Measurements from ENCODE around the gene TRIM6. TPM values are rescaled to one million over a fixed set of nuclear protein-coding genes. Genes with fewer than 3 reads are reported as not detected.

Gene TRIM6, protein sequence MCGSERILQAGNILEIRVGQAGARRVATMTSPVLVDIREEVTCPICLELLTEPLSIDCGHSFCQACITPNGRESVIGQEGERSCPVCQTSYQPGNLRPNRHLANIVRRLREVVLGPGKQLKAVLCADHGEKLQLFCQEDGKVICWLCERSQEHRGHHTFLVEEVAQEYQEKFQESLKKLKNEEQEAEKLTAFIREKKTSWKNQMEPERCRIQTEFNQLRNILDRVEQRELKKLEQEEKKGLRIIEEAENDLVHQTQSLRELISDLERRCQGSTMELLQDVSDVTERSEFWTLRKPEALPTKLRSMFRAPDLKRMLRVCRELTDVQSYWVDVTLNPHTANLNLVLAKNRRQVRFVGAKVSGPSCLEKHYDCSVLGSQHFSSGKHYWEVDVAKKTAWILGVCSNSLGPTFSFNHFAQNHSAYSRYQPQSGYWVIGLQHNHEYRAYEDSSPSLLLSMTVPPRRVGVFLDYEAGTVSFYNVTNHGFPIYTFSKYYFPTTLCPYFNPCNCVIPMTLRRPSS
- 1 to 10 TPM in 1 of 2 experiments, under 1 TPM in 1; 0.37 to 1.5 TPM for total RNA-seq

DNA sequence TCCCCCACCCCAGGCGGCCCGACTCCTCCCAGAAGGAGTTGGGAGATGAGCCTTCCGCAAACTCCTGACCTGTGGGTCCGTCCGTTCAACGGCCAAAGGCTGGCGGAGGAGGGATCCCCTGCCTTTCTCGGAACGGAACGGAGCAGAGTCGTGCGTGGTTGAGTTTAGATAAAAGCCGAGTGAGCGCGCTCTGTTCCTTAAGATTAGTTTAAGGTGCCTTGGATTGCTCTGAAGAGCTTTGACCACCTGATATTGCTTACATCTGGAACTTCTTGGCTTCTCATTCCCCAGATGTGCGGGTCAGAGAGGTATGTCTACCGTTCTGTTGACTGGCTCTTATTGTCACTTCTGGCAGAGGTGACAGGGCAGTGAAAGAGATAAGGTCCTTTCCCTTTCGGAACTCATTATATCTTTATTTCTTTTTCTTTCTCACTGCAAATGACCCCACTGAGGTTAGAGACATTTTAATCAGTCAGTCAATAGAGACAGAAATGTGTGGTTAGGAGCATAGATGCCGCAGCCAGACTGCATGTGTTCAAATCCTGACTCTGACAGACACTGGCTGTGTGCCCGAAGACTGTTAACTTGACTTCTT, at the start of gene TRIM6:
Gene TRIM6 (plus strand): TSS at position 31 of the 595 bp plus-strand sequence. CDS start 261 bp downstream, at position 292.
- Mint-ChIP-seq H3K4me3 (peak within 1 kb of the TSS; percentile 75), H3K9me3 (ENCODE audit: low read depth) (no peaks in the 10 kb centered on the region), H3K27ac (peak within 1 kb of the TSS; percentile 67), H3K4me1 (peaks cover 12% of the 10 kb centered on the region), H3K27me3 (peaks cover 5% of the 10 kb centered on the region), H3K36me3 (no peaks in the 10 kb centered on the region)
- ATAC-seq, result peak; percentile 27
- CTCF ChIA-PET, result interaction anchor here (1.1 kb wide), 1 partner anchor 1409 kb away, joined by 3 read pairs; no protein-coding TSS in a partner anchor
- no peak for DNase-seq

DNA sequence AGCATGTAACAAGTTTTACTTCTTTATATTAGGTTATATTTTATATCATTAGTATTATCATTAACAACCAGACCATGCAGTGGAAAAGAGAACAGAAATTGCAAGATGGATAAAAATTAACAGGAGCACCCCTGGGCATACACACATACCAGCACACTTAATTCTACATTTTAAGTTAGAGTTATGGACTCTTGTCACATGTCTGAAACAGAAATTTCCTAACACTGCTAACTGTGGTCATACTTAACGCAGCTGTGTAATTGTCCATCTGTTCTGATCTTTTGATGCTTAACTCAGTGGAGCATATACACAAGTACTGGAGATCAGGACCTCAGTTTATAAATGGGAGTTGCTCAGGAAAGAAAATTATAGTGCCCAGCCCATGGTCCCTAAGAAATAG, 48.5 kb upstream of the TRIM6 start:
- ATAC-seq, result no peak
- DNase-seq, result no peak
- Mint-ChIP-seq H3K4me3 (no peak overlapping the region), H3K36me3 (no peaks in the 10 kb centered on the region), H3K9me3 (ENCODE audit: low read depth) (no peaks in the 10 kb centered on the region), H3K27ac (no peak overlapping the region), H3K27me3 (peaks cover 9% of the 10 kb centered on the region), H3K4me1 (no peaks in the 10 kb centered on the region)
- CTCF ChIA-PET, result no interaction called here

DNA sequence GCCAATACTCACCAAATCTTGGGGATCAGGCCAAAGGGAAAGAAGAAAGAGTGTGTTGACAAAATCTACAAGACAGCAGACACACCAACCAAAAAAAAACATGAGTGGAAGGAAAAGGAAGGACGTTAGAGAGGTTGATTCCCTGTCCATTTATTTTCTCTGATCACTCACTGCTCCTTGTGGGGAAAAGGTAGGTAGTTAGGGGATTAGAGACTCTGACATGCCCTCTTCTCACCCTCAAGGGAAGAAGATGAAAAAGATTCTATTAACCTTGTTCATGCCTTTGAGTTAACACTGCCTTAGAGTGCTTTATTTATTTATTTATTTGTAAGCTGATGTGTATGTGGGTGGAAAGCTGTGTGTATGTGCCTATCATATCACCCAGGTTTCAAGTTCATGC, 48.0 kb upstream of the TRIM6 start, which contains the start of gene OR52H1:
Gene OR52H1 (minus strand): TSS at position 101 of the 400 bp plus-strand sequence. CDS start 3,035 bp downstream, outside the sequence.
- Mint-ChIP-seq H3K27ac (no peak within 1 kb of the TSS), H3K36me3 (no peaks in the 10 kb centered on the region), H3K4me3 (no peak within 1 kb of the TSS), H3K27me3 (peaks cover 9% of the 10 kb centered on the region), H3K4me1 (no peaks in the 10 kb centered on the region), H3K9me3 (ENCODE audit: low read depth) (no peaks in the 10 kb centered on the region)
- DNase-seq (no peak), ATAC-seq (no peak)
- CTCF ChIA-PET, result no interaction called here

DNA sequence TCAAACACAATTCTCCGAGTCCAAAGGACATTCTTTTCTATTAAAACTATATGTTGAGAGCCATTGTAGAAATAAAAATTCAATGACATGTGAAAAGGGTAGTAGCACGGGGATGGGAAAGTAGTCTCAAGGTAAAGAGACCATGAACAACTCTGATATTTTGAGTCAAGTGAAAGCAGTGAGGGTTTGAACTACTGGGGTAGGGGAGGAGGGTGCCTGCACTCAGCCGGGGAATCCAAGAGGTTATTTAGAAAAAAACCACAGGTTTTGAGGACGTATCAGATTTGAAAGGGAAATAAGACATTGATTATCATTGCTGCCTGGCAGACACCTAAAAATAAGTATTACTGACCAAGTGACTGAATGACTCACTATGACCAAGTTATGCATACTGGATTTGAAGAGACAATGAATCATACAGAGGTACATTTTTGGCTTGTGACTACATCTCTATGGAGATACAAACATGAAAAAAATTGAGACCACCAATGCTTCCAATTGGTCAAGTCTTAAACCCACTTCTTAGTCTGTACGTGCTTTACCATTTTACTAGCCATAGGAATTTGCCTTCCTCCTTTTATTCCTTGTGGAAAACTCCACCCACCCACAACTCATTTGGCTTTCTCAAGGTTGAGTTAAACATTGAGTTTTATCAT, 45.9 kb upstream of the TRIM6 start:
- Mint-ChIP-seq H3K27ac (no peak overlapping the region), H3K9me3 (ENCODE audit: low read depth) (no peaks in the 10 kb centered on the region), H3K36me3 (no peaks in the 10 kb centered on the region), H3K4me1 (no peaks in the 10 kb centered on the region), H3K4me3 (no peak overlapping the region), H3K27me3 (peaks cover 14% of the 10 kb centered on the region)
- DNase-seq (no peak), ATAC-seq (no peak)
- CTCF ChIA-PET, result no interaction called here

DNA sequence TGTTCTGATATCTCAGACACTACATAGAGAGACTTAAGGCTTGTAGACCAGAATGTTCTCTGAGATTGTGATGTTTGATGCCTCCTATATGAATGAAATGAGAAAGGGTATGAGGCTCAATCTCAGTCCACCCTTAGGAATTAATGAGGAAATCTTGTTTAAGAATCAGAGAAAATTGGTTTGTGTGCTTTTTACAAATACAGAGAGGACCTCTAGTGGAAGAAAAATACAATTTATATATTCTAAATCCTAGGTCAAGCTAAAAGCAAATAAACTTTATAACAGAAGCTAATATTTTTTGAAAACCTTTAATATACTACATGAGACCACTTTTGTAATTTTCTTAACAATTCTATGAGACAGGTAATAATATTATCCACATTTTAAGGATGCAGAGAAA, 43.1 kb upstream of the TRIM6 start:
- no peak for ATAC-seq
- H3K36me3 Mint-ChIP-seq, result no peaks in the 10 kb centered on the region
- peaks cover 23% of the 10 kb centered on the region for H3K27me3 Mint-ChIP-seq
- DNase-seq, result no peak
- CTCF ChIA-PET, result no interaction called here
- H3K4me1 Mint-ChIP-seq, result no peaks in the 10 kb centered on the region
- no peak overlapping the region for H3K27ac Mint-ChIP-seq
- no peaks in the 10 kb centered on the region for H3K9me3 Mint-ChIP-seq (ENCODE audit: low read depth)
- H3K4me3 Mint-ChIP-seq, result no peak overlapping the region

DNA sequence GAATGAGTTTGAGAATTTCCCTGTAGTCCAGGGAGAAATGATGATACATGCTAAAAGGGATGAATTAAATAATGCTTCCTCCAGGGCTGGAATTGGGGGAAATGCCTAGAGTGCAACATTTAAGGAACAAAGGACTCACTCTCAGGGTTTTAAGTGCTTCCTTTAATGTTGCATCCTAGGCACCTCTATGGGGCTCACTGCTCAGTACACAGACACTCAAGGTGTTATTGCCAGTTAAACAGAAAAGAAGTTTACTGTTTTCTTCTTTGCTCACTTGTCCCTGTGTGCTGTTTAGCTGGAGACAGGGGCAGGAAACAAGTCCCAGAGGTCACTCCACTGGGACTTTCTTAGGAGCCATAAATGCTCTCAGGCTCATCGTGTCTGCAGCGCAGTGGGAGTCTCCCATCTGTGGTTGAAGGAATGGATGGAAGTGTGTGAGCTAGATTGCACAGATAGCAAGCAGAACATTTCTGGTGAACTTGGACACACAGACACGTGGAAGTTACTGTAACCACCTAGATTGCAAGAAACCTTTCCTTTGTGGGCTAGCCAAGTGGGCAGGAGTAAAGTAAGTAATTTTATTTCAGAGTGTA, 39.7 kb upstream of the TRIM6 start:
- ATAC-seq, result no peak
- Mint-ChIP-seq H3K4me1 (no peaks in the 10 kb centered on the region), H3K9me3 (ENCODE audit: low read depth) (no peaks in the 10 kb centered on the region), H3K4me3 (no peak overlapping the region), H3K27me3 (peaks cover 21% of the 10 kb centered on the region), H3K36me3 (no peaks in the 10 kb centered on the region), H3K27ac (no peak overlapping the region)
- DNase-seq, result no peak
- CTCF ChIA-PET, result no interaction called here

DNA sequence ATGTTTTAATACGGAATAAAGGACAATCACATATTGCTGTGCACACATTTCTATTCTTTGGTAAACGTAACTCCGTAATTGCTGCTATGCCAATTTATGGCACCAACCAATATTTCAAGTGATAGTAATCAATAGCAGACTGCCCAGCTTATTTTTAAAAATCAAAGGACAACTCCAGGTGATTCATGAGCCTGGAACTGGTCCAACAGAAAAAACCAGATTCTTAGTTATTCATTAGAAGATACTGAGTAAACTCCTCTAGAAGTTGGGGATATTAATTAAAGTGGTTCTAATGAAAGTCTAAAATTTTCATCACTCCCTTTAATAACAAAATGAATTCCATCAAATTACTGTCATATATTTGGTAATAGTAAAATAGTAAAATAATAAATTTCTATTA, 38.7 kb upstream of the TRIM6 start:
- no peak for ATAC-seq
- no peak overlapping the region for H3K4me3 Mint-ChIP-seq
- CTCF ChIA-PET, result no interaction called here

DNA sequence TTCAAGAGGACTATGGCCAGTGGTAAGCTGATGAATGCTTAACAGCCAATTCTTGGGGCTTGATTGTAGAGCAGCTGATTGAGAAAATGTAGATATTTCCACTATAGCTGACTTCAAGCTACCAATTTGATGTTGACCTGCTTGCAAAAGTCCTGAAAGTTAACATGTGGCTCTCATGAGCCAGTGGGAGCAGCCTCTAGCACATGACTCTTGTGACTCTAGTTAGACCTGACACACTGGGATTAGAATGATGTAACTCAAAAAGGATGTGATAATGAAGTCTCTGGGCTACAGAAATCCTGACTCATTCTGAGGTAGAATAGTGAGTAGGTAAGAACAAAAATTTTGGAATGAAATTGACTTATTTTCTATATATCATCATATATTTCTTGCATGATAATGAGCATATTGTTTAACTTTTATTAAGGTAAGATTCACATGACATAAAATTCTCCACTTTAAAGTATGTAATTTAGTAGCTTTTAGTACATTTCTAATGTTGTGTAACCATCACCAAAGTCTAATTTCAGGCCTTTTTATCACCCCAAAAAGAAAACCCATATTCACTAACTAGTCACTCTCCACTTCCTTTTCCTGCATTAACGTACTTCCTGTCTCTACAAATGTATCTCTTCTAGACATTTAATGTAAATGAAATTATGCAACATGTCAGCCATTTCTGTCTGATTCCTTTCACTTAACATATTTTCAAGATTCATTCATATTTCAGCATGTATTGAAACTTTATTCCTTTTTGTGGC, 32.0 kb upstream of the TRIM6 start:
- Mint-ChIP-seq H3K27ac (no peak overlapping the region), H3K4me1 (peaks cover 7% of the 10 kb centered on the region), H3K9me3 (ENCODE audit: low read depth) (peaks cover 5% of the 10 kb centered on the region), H3K27me3 (peaks cover 11% of the 10 kb centered on the region), H3K36me3 (peaks cover 3% of the 10 kb centered on the region), H3K4me3 (no peak overlapping the region)
- ATAC-seq (no peak), DNase-seq (no peak)
- CTCF ChIA-PET, result no interaction called here

More for the DNA sequence above, 38.7 kb upstream of the TRIM6 start:
- Mint-ChIP-seq H3K9me3 (ENCODE audit: low read depth) (no peaks in the 10 kb centered on the region), H3K36me3 (no peaks in the 10 kb centered on the region), H3K27ac (no peak overlapping the region), H3K27me3 (peaks cover 18% of the 10 kb centered on the region), H3K4me1 (no peaks in the 10 kb centered on the region)
- no peak for DNase-seq

DNA sequence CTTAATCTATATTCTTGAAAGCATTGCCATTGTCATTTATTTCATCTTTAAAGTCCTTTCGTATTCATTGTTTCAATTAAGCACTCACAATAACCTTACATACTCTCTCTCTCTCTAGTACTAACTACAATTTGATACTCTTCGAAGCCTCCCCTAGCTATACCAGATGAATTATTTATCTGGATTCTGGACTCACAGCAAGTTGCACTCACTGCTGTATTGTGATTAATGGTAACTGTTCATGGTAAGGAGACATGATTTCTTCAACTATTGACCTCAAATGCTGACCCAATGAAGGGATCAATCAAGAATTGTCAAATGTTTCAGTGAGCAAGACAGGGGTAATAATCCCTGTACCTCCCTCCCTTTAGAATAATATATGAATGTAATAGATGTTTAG, 21.8 kb upstream of the TRIM6 start:
- DNase-seq (no peak), ATAC-seq (no peak)
- H3K27ac Mint-ChIP-seq, result no peak overlapping the region
- no peaks in the 10 kb centered on the region for H3K36me3 Mint-ChIP-seq
- H3K4me3 Mint-ChIP-seq, result no peak overlapping the region
- CTCF ChIA-PET, result no interaction called here
- peaks cover 2% of the 10 kb centered on the region for H3K27me3 Mint-ChIP-seq
- H3K9me3 Mint-ChIP-seq (ENCODE audit: low read depth), result no peaks in the 10 kb centered on the region
- peaks cover 10% of the 10 kb centered on the region for H3K4me1 Mint-ChIP-seq

DNA sequence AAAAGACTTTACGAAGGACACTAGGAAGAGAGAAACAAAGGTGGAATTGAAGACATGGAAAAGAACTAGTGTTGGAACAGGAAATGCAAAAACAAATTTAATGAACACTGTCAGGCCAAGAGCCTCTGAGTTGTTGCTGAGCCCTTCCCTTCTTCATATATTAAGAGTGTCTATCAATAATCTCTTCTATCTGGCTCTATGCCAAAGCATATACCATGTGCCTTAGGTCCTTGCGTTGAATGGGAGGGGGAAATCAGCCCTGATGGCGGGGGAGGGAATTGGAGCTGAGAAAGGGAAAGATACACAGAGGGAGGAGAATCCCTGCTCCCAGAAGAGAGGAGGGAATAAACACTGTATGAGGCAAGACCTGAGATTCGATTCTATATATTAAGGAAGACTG, 21.3 kb upstream of the TRIM6 start:
- CTCF ChIA-PET, result no interaction called here
- H3K36me3 Mint-ChIP-seq, result no peaks in the 10 kb centered on the region
- H3K27me3 Mint-ChIP-seq, result peaks cover 2% of the 10 kb centered on the region
- H3K4me3 Mint-ChIP-seq, result no peak overlapping the region
- H3K4me1 Mint-ChIP-seq, result peaks cover 10% of the 10 kb centered on the region
- no peak overlapping the region for H3K27ac Mint-ChIP-seq
- H3K9me3 Mint-ChIP-seq (ENCODE audit: low read depth), result no peaks in the 10 kb centered on the region
- no peak for DNase-seq
- ATAC-seq, result no peak

DNA sequence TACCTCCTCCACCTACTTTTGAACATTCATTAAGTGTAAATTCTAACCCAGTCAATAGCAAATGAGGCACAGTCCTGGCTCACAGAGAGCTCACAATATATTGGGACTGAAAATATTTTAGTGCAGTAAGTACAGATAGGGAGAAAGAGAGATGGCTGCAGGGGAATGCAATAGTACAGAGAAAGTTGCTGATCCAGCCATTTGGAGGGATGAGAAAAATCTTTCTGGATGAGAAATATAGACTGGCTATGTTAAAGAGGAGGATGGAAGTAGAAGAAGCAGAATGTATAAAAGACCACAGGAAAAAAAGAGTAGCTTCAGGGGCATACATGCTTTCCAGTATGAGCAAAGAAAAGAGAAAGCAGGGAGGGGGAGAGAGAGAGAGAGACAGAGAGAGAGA, 19.3 kb upstream of the TRIM6 start:
- no peaks in the 10 kb centered on the region for H3K36me3 Mint-ChIP-seq
- H3K27ac Mint-ChIP-seq, result no peak overlapping the region
- CTCF ChIA-PET, result no interaction called here
- ATAC-seq (no peak), DNase-seq (no peak)
- no peaks in the 10 kb centered on the region for H3K4me1 Mint-ChIP-seq
- H3K27me3 Mint-ChIP-seq, result no peaks in the 10 kb centered on the region
- no peak overlapping the region for H3K4me3 Mint-ChIP-seq
- H3K9me3 Mint-ChIP-seq (ENCODE audit: low read depth), result no peaks in the 10 kb centered on the region

DNA sequence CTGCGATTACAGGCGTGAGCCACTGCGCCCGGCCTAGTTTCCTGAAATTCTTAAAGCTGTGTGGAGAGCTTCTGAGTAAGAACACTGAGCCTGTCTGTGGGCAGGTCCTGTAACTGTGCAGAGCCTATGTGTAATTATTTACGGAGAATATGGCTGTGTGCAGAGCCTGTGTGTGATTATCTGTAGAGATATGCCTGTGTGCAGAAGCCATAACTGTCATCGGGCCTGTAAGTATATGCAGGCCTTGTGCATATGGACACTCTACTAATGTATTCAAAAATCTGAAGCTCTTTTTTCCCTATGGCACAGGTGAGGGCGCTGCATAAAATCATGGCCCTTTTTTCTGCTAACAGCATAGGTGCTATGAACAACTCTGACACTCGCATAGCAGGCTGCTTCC, 15.9 kb upstream of the TRIM6 start, which contains the start of gene OR52B6:
Gene OR52B6 (plus strand): TSS at position 301 of the 400 bp plus-strand sequence. CDS start 0 bp downstream, at position 301.
- no peaks in the 10 kb centered on the region for H3K27me3 Mint-ChIP-seq
- ATAC-seq (no peak), DNase-seq (no peak)
- no peaks in the 10 kb centered on the region for H3K9me3 Mint-ChIP-seq (ENCODE audit: low read depth)
- no peaks in the 10 kb centered on the region for H3K36me3 Mint-ChIP-seq
- no peaks in the 10 kb centered on the region for H3K4me1 Mint-ChIP-seq
- CTCF ChIA-PET, result no interaction called here
- H3K4me3 Mint-ChIP-seq, result no peak within 1 kb of the TSS
- H3K27ac Mint-ChIP-seq, result no peak within 1 kb of the TSS

DNA sequence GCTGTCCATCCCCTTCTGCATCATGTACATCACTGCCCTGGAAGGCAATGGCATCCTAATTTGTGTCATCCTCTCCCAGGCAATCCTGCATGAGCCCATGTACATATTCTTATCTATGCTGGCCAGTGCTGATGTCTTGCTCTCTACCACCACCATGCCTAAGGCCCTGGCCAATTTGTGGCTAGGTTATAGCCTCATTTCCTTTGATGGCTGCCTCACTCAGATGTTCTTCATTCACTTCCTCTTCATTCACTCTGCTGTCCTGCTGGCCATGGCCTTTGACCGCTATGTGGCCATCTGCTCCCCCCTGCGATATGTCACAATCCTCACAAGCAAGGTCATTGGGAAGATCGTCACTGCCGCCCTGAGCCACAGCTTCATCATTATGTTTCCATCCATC, 15.4 kb upstream of the TRIM6 start:
- no peak overlapping the region for H3K27ac Mint-ChIP-seq
- no peaks in the 10 kb centered on the region for H3K36me3 Mint-ChIP-seq
- DNase-seq, result no peak
- CTCF ChIA-PET, result no interaction called here
- H3K4me1 Mint-ChIP-seq, result no peaks in the 10 kb centered on the region
- no peaks in the 10 kb centered on the region for H3K9me3 Mint-ChIP-seq (ENCODE audit: low read depth)
- H3K4me3 Mint-ChIP-seq, result no peak overlapping the region
- no peaks in the 10 kb centered on the region for H3K27me3 Mint-ChIP-seq
- no peak for ATAC-seq

Data from activated CD8-positive, alpha-beta memory T cell treated with anti-CD3 and anti-CD28 coated beads, Interleukin-2, amount 10 ng/mL, durations not matched to agents 7 days and 5 days (primary cell).